Thoracic aorta (tissue), 2 donors: ENCODE measurements around the gene CCNA1. TPM values are rescaled to one million over a fixed set of nuclear protein-coding genes. Genes with fewer than 3 reads are reported as not detected.

Experiments
- ATAC-seq: fragments of 150-250 bp; one replicate; pipeline ENCODE4 v1.8.0; 2017; ENCODE audit warnings: low read depth; ENCODE audit not compliant: insufficient number of reproducible peaks, low FRiP score
- DNase-seq: peaks from one replicate; pipeline ENCODE4 v3.0.0-alpha.2; 2020; ENCODE audit warnings: low spot score
- H3K27ac ChIP-seq, 2 donors: fragments of 200-600 bp; sonication (generic); 1 replicate in 1 of 2; 2 replicates in 1 of 2; pipeline ENCODE4 v1.5.1; 2016; ENCODE audit warnings: mild to moderate bottlenecking in 2 of 2, moderate library complexity in 2 of 2
- H3K27me3 ChIP-seq: fragments of 200-600 bp; sonication (generic); replicated peaks from 2 replicates; pipeline ENCODE4 v1.6.0; 2016; ENCODE audit warnings: mild to moderate bottlenecking; ENCODE audit not compliant: insufficient read depth
- H3K36me3 ChIP-seq: fragments of 200-600 bp; sonication (generic); one replicate; pipeline ENCODE4 v1.5.1; 2016
- H3K4me1 ChIP-seq, 2 donors: fragments of 200-600 bp; sonication (generic); 1 replicate in 1 of 2; 2 replicates in 1 of 2; pipeline versions ENCODE4 v1.5.1 to v1.6.0; 2016; ENCODE audit warnings: low read depth in 2 of 2, mild to moderate bottlenecking in 1 of 2; ENCODE audit not compliant: control insufficient read depth in 1 of 2
- H3K4me3 ChIP-seq: fragments of 200-600 bp; sonication (generic); 2 replicates; pipeline ENCODE4 v1.5.1; 2016; ENCODE audit warnings: mild to moderate bottlenecking
- H3K9me3 ChIP-seq: fragments of 200-600 bp; sonication (generic); 2 replicates; pipeline ENCODE4 v1.5.1; 2016
- CTCF ChIP-seq: fragments of 200-600 bp; sonication (generic); IDR thresholded peaks from one replicate; pipeline ENCODE4 v1.5.1; 2019; ENCODE audit warnings: antibody characterized with exemption
- total RNA-seq, 2 donors: library from RNA; depleted of rRNA; stranded (reverse); fragments of >200 nt; gene quantifications; one replicate each; pipeline versions ENCODE4 v1.1.0 to v1.2.3, GENCODE V29; 2016

CCNA1 gene
- total RNA-seq = 1 to 10 TPM in 1 of 2 donors, under 1 TPM in 1; 0.41 to 1.1 TPM

- ATAC-seq (no peak), DNase-seq (no peak)
- no peaks in the 10 kb centered on the region for H3K27me3 ChIP-seq
- H3K27ac ChIP-seq = no peak within 1 kb of the TSS
- TF ChIP-seq CTCF = no peak
- H3K4me3 ChIP-seq = peak within 1 kb of the TSS; percentile 80
- no peaks in the 10 kb centered on the region for H3K9me3 ChIP-seq
- H3K4me1 ChIP-seq = peaks cover 20 to 29% of the 10 kb centered on the region in 2 donors
- no peaks in the 10 kb centered on the region for H3K36me3 ChIP-seq
These were observed at the start of gene CCNA1 for GRCh38 chr13:36432106-36432544. Gene CCNA1, plus strand, starts transcription at chr13:36432495. Its CDS starts 562 bp downstream, at chr13:36433057.

- no peak overlapping the region for H3K27ac ChIP-seq
- H3K27me3 ChIP-seq = no peaks in the 10 kb centered on the region
- no peaks in the 10 kb centered on the region for H3K9me3 ChIP-seq
- no peak for TF ChIP-seq CTCF
- no peaks in the 10 kb centered on the region for H3K36me3 ChIP-seq
- no peak overlapping the region for H3K4me3 ChIP-seq
- no peak for DNase-seq
- ATAC-seq = no peak
- no peaks in the 10 kb centered on the region for H3K4me1 ChIP-seq
These were observed 46.8 kb upstream of the CCNA1 start for GRCh38 chr13:36385489-36385888.

- no peak for DNase-seq
- no peaks in the 10 kb centered on the region for H3K36me3 ChIP-seq
- no peaks in the 10 kb centered on the region for H3K4me1 ChIP-seq
- peak; percentile 44 for TF ChIP-seq CTCF
- ATAC-seq = no peak
- no peaks in the 10 kb centered on the region for H3K9me3 ChIP-seq
- no peak overlapping the region for H3K27ac ChIP-seq
- no peak overlapping the region for H3K4me3 ChIP-seq
- H3K27me3 ChIP-seq = no peaks in the 10 kb centered on the region
These were observed 37.0 kb upstream of the CCNA1 start for GRCh38 chr13:36395280-36395679.

DNA sequence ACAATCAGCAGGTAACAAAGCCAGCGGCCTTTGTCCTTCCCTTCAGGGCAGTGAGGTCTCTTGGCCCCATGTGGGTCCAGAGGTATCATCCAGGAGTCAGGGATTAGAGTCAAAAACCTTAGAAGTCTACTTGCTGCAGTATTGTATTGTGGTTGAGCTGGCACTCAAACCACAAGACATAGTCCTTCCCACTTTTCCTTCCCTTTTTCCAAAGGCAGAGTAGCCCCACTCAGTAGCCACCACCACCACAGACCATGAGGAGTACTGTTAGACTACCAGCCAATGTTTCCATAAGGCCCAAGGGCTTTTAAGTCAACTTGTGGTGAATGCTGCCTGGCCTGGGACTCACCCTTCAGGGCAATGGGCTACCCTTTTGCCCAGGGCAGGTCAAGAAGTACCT lies 27.1 kb upstream of the CCNA1 start:
- H3K27ac ChIP-seq = no peak overlapping the region
- DNase-seq (no peak), ATAC-seq (no peak)
- no peaks in the 10 kb centered on the region for H3K4me1 ChIP-seq
- no peaks in the 10 kb centered on the region for H3K36me3 ChIP-seq
- no peaks in the 10 kb centered on the region for H3K27me3 ChIP-seq
- H3K4me3 ChIP-seq = no peak overlapping the region
- H3K9me3 ChIP-seq = no peaks in the 10 kb centered on the region
- TF ChIP-seq CTCF = no peak

DNA sequence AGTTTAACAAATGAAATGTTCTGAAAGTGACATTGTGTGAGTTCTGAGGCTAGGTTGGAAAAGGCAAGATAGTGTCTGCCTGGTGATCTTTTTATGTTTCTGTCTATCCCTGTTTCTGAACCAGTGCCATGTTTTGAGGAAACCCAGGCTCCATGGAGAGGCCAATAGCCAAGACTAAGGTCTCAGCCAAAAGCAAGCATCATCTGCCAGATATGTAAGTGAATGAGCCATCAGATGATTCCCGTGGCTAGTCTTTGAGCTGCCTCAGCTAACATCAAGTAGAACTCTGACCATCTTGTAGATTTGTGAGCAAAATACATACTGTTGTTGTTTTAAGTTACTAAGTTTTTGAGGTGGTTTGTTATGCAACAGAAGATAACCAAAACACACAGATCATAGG lies 19.6 kb upstream of the CCNA1 start:
- DNase-seq (no peak), ATAC-seq (no peak)
- no peak overlapping the region for H3K4me3 ChIP-seq
- no peaks in the 10 kb centered on the region for H3K9me3 ChIP-seq
- H3K4me1 ChIP-seq = no peaks in the 10 kb centered on the region
- H3K36me3 ChIP-seq = no peaks in the 10 kb centered on the region
- no peak overlapping the region for H3K27ac ChIP-seq
- H3K27me3 ChIP-seq = no peaks in the 10 kb centered on the region
- TF ChIP-seq CTCF = no peak
